GM18868 (cell line): ENCODE data around the gene SYS1.
"Not testable (repeated sequence)": the region's sequence is repeated elsewhere in the genome, so short reads cannot be mapped to it uniquely, and the experiment has no call there.

Experiments used
- ATAC-seq: cut with Tn5 transposase; IDR thresholded peaks from one replicate; pipeline ENCODE4 v1.9.1; 2021; ENCODE audit warnings: mild to moderate bottlenecking, moderate library complexity; ENCODE audit not compliant: unreplicated experiment

SYS1 gene

DNA sequence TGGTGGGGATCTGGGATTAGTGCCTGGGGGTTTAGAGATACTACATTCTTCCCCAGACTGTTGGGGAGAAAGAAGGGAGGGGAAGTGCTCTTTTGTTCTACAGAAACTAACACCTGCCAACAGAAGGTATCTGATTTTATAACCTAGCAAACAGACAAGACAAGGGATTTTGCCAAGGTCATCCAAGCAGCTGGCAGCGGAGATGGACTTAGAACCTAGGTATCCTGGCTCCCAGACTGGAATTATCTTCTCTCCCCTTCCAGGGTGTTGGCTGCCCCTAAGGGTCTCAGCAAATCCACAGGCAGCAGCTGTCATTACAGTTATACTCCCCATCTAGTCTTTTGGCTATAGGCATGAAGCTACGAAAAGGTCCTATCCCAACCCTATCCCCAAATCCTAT lies 23.2 kb upstream of the SYS1 start:
- ATAC-seq, result no peak

DNA sequence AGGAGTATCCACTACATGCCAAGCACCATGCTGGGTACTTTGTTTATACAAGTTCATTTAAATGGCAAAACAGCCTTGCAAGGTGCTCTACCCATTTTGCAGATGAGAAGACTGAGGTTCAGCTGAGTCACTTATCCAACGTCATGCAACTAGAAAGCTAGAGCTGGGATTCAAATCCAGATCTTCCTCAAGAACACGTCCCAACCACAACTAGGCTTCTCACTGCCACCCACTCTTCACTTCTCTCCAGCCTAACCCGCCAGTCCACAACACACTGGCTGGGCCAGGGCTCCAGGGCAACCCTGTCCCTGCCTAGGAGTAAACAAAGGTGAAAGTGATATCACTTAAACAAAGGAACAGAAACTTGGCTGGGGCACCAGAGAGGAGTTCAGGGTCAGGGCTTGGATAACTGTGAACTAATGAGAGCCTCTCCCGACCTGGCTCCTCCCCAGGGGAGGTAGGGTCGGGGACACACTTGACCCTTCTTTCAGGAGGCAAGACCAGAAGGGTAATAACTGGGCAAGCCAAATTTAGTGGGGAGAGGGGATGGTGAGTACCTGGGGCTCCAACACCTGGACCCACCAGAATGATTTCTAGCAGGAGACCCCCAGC lies 22.6 kb upstream of the SYS1 start:
- ATAC-seq, result no peak

DNA sequence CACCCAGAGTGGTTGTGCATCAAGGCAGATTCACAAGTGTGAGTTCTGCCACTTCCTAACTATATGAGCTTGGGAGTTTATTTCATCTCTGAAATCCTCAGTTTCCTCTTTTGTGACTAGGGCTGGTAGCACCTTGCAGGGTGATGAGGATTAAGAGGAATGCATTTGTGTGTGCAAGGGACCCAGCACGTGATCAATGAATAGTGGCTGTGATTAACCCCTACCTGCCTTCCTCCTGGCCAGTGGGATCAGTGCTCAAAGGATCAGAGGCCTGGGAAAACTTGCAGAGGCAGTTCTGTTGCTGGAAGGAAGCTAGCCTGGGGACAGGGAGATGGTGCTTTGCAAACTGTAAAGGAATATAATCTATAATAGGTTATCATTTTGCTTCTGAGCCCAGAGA lies 22.0 kb upstream of the SYS1 start:
- no peak for ATAC-seq

DNA sequence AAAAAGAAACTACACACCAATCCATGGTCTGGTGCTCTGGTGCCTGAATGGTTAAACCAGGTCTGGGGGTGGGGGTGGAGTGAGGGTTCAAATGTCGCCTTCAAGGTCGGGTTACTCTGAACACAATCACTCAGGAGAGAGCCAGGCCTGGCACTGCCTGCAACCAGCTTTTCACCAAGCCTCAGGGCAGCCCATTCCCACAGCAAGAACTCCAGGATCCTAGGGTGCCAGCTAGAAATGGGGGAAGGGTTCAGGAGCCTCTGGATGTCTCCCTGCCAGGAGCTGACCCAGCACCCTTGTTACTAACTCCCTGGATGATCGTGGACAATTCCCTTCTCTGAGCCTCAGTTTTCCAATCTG lies 21.4 kb upstream of the SYS1 start:
- no peak for ATAC-seq

- ATAC-seq, result no peak
These were observed 20.8 kb upstream of the SYS1 start for GRCh38 chr20:45341939-45342854.

GRCh38 chr20:45342855-45343531 lies 20.0 kb upstream of the SYS1 start:
- ATAC-seq, result no peak

- ATAC-seq, result no peak
These were observed 19.3 kb upstream of the SYS1 start for GRCh38 chr20:45343532-45344167.

DNA sequence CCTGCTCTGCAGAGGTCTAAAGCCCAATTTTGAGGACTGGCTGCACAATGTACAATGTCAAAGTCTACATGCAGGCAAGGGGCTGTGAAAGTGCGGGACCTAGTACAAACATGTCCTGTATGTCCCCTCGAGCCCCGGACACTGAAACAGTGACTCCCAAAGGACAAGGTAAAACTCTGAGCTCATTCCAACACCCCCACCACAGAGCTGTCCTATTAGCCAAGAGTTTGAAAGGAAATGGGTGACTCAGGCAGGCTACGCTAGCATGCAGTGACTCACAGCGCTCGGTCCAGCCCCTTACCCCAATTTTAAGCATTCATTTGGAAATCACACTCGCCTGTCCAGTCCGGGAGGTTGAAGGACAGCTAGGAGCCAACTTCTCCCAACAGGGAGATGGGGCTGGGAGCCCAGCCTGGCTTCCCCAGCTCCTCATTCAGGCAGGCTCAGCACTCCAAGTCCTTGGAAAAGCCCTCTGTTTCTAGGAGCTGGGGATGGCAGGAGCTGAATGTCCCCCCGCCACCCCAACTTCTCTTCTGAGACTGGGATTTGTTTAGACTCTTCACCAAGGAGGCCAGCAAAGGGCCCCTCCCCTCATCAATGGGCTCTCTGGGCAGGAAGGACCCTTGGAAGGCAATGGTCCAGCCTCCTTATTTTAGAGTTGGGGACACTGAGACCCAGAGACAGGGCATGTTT lies 18.6 kb upstream of the SYS1 start:
- ATAC-seq, result no peak

DNA sequence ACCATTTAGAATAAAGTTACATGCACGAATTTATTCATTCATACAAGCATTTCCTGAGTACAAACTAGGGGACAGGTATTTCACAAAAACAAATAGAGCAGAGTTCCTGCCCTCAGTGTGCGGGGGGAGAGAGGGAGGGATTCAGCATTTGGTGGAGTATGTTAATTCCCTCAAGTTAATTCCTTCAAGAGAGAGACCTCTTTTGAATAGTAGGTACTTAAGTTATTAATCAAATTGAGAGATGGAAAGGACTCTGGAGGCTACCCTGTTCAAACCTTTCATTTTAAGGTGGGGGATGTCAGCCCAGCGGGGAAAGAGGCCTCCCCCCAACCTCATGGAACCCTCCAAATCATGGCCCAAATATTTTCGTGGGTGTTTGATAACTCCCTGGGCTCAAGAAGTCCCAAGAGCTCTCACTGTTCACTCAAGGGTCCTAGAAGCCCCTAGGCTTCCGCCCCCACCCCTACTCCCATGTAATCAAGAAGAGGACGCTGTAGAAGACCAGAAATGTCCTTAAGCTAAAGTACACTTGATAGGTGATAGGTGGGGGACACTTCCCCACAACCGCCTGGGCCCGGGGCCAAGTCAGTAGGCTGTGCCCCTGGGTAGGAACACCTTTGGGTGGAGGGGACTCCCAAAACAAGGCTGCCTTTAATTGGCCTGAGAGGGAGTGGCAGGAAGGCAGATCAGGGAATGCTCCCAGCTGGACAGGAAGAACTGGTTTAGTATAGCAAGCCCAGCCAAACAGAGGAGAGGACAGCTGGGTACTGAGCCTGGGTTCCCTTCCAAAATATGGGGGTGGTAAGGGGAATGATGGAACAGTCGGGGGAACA lies 17.6 kb upstream of the SYS1 start:
- ATAC-seq, result no peak

- ATAC-seq, result no peak
These were observed 16.7 kb upstream of the SYS1 start for GRCh38 chr20:45346291-45346718.

DNA sequence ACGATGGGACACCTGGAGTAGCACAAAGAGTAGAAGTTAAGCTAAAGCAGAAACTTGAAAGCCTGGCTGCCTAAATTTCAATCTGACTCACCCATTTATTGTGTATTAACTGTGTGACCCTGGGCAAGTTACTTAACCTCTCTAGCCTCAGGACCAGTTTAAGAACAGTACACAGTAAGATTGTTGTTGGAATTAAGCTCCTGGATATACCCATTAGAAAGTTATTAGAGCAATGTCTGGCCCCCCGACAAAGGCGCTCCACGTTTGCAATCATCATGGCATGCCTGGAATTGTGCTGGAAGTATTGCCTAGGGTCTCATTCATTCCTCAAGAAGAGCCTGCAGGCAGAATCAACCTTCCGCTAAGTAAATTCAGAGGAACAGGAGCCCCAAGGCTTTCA lies 16.1 kb upstream of the SYS1 start:
- ATAC-seq, result no peak

DNA sequence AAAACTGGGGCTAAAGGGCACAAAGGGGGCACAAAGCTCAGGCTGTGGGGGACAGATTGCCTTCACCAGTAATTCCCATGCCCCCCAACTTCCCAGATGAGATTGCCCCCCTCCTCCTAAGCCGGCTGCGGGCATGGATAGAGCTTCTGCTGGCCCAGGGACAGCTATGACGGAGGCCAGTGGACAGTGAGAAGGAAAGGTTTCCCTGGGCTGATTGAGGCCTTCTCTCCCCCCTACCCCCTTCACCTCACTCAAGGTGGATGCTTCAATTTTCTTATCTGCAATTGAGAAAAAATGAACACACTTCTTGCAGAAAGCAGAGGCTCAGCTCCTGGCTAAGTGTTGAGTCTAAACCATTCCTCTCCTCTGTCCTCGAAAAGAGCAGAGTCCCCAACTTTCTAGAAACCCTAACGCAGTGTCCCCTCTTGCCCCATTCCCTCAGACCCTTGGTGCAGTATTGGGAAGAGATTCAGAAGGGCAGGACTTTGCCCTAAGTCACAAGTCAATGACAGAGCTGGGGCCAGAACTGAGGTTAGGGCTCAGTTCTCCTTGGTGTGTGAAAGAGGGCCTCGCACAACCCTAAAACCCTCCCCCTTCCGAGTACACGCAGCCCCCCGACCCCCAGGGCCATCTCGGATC lies 15.5 kb upstream of the SYS1 start:
- no peak for ATAC-seq

- no peak for ATAC-seq
These were observed 14.8 kb upstream of the SYS1 start, which contains the start of gene SDC4 for GRCh38 chr20:45347936-45348778. Gene SDC4 (minus strand): TSS chr20:45348424. CDS start chr20:45348384, 40 bp downstream.

DNA sequence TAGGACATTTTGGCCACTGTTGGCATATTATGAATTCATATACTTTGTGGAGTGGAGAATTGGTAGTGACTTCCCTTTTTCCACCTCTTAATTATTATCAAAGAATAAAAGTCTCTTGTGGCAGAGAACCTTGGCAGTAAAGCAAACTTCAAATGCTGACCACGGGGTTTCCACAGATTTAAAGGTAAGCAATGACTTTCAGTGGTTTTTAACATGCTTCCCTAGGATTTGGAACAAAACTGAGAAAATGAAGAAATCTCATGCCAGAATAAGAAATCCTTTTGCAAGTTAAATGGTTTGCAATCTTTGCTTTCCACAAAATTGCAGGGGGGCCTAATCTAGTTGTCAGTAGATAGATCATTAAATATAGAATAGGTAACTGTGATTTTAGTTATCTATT lies 12.7 kb upstream of the SYS1 start:
- no peak for ATAC-seq

DNA sequence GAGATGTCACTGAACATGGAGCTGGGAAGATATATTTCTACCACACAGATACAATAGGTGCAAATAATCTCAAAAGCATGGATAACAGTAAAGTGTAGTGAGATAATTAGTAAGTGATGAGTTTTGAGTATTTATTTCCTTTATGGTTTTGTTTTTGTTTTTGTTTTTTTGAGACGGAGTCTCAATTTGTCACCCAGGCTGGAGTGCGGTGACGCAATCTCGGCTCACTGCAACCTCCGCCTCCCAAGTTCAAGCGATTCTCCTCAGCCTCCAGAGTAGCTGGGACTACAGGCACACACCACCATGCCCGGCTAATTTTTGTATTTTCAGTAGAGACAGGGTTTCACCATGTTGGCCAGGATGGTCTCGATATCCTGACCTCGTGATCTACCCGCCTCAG lies 12.2 kb upstream of the SYS1 start:
- not testable (repeated sequence) for ATAC-seq

DNA sequence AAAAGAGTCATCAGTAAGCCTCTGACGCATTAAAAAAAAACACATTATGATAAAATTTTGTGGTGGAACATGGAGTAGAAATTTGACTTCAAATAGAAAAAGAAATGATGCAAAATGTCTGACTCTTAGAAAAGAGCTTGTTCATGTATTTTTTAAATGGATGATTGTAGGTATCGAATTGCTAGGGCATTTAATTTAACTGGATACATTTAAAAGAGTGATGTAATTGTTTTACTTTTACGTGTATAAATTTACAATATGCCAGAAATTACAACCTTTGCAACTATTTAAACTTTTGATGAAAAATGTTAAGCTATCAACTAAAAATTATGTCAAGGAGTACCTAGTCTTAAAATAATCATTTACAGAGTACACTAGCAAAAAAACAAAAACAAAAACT lies 10.2 kb upstream of the SYS1 start:
- no peak for ATAC-seq

GRCh38 chr20:45353746-45354145 lies 9.2 kb upstream of the SYS1 start:
- no peak for ATAC-seq

- ATAC-seq, result no peak
These were observed 8.3 kb upstream of the SYS1 start for GRCh38 chr20:45354423-45355208.
